C4-2B (cell line): ENCODE measurements around the gene XPR1.

Experiments
- CTCF ChIP-seq: fragments of 450-650 bp; conservative IDR thresholded peaks from 2 replicates; pipeline ENCODE4 v1.5.1; 2017; ENCODE audit warnings: mild to moderate bottlenecking
- ZFX ChIP-seq: fragments of 450-650 bp; IDR thresholded peaks from 2 replicates; pipeline ENCODE4 v1.6.1; 2017

GRCh38 chr1:180643693-180644092 is 11.9 kb downstream of the XPR1 start:
- no peak for TF ChIP-seq CTCF
- no peak for TF ChIP-seq ZFX
